Measurements from ENCODE around the gene PARP3.

PARP3 gene

DNA sequence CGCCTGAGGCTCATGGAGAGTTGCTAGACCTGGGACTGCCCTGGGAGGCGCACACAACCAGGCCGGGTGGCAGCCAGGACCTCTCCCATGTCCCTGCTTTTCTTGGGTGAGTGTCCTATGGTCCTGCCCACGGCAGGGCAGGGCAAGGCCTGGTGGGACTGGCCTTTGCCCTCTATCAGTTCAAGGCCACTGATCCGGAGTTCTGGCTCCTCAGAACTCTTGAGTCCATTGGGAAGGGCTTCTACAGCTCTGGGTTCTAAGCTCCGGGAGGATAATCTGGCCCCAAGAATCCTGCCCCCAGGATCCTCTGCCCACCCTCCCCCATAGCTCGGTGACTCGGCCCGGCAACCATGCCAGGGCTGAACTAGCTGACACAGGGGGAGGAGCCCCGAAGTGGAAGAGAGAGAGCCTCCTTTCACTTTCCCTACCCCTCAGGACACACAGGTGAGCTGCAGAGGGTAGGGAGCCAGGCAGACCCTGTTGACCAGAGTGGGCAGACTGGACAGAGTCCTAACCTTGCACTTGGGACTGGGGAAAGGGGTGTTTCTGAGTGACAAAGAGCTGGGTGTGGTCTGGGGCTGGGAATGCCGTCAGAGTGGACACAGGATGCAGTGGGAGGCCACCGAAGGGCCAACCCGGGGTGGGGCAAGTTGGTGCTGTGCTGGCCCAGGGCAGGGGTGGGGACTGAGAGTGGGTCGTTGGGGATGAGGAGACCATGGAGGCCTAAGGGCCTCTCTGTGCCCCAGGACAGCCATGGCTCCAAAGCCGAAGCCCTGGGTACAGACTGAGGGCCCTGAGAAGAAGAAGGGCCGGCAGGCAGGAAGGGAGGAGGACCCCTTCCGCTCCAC is 664 bp downstream of the PARP3 start:
- peaks cover 20 to 31% of the 10 kb centered on the region in 2 donors for H3K4me1 ChIP-seq (ENCODE audit: control insufficient read depth in 1 of 2, insufficient read depth in 2 of 2, low read length in 2 of 2)
- H3K27me3 ChIP-seq (ENCODE audit: control insufficient read depth in 1 of 2, insufficient read depth in 2 of 2, low read length in 2 of 2) = no peaks in the 10 kb centered on the region
- peak overlapping the region; percentile 95 for H3K27ac ChIP-seq (ENCODE audit: low read depth, low read length)
- H3K4me3 ChIP-seq (ENCODE audit: low read depth in 1 of 2, low read length in 2 of 2) = peak overlapping the region; percentile 81 to 82
- peaks cover 9 to 36% of the 10 kb centered on the region in 2 donors for H3K36me3 ChIP-seq (ENCODE audit: control insufficient read depth in 1 of 2, insufficient read depth in 2 of 2, low read length in 2 of 2)
- H3K9ac ChIP-seq (ENCODE audit: low read depth in 1 of 2, low read length in 2 of 2) = peak overlapping the region; percentile 96 to 98
- H3K9me3 ChIP-seq (ENCODE audit: control insufficient read depth in 1 of 2, low read length in 2 of 2) = no peaks in the 10 kb centered on the region

GRCh38 chr3:51943451-51944391 is 1.6 kb downstream of the PARP3 start:
- H3K4me1 ChIP-seq (ENCODE audit: control insufficient read depth in 1 of 2, insufficient read depth in 2 of 2, low read length in 2 of 2) = peaks cover 20 to 31% of the 10 kb centered on the region in 2 donors
- peak overlapping the region; percentile 81 to 82 for H3K4me3 ChIP-seq (ENCODE audit: low read depth in 1 of 2, low read length in 2 of 2)
- peak overlapping the region; percentile 96 to 98 for H3K9ac ChIP-seq (ENCODE audit: low read depth in 1 of 2, low read length in 2 of 2)
- H3K27ac ChIP-seq (ENCODE audit: low read depth, low read length) = peak overlapping the region; percentile 95
- H3K9me3 ChIP-seq (ENCODE audit: control insufficient read depth in 1 of 2, low read length in 2 of 2) = no peaks in the 10 kb centered on the region
- H3K36me3 ChIP-seq (ENCODE audit: control insufficient read depth in 1 of 2, insufficient read depth in 2 of 2, low read length in 2 of 2) = peaks cover 5 to 34% of the 10 kb centered on the region in 2 donors
- H3K27me3 ChIP-seq (ENCODE audit: control insufficient read depth in 1 of 2, insufficient read depth in 2 of 2, low read length in 2 of 2) = no peaks in the 10 kb centered on the region

DNA sequence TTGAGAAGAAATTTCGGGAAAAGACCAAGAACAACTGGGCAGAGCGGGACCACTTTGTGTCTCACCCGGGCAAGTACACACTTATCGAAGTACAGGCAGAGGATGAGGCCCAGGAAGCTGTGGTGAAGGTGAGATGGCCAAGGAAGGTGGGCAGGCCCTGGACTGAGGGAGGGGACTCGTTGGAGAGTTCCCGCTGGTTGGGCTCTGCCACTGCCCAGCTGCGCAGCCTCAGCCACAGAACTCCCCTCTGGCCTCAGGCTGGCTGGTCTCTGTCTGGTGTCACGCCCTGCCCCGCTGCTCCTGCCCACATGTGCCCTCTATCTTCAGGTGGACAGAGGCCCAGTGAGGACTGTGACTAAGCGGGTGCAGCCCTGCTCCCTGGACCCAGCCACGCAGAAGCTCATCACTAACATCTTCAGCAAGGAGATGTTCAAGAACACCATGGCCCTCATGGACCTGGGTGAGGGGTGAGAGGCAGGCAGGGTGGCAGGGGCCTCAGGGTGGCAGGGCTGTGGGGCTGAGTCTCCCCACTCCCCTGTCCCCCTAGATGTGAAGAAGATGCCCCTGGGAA is 2.4 kb downstream of the PARP3 start:
- no peaks in the 10 kb centered on the region for H3K9me3 ChIP-seq (ENCODE audit: control insufficient read depth in 1 of 2, low read length in 2 of 2)
- no peak overlapping the region for H3K9ac ChIP-seq (ENCODE audit: low read depth in 1 of 2, low read length in 2 of 2)
- H3K27me3 ChIP-seq (ENCODE audit: control insufficient read depth in 1 of 2, insufficient read depth in 2 of 2, low read length in 2 of 2) = no peaks in the 10 kb centered on the region
- H3K4me1 ChIP-seq (ENCODE audit: control insufficient read depth in 1 of 2, insufficient read depth in 2 of 2, low read length in 2 of 2) = peaks cover 20 to 31% of the 10 kb centered on the region in 2 donors
- H3K27ac ChIP-seq (ENCODE audit: low read depth, low read length) = no peak overlapping the region
- peaks cover 5 to 35% of the 10 kb centered on the region in 2 donors for H3K36me3 ChIP-seq (ENCODE audit: control insufficient read depth in 1 of 2, insufficient read depth in 2 of 2, low read length in 2 of 2)
- H3K4me3 ChIP-seq (ENCODE audit: low read depth in 1 of 2, low read length in 2 of 2) = no peak overlapping the region

DNA sequence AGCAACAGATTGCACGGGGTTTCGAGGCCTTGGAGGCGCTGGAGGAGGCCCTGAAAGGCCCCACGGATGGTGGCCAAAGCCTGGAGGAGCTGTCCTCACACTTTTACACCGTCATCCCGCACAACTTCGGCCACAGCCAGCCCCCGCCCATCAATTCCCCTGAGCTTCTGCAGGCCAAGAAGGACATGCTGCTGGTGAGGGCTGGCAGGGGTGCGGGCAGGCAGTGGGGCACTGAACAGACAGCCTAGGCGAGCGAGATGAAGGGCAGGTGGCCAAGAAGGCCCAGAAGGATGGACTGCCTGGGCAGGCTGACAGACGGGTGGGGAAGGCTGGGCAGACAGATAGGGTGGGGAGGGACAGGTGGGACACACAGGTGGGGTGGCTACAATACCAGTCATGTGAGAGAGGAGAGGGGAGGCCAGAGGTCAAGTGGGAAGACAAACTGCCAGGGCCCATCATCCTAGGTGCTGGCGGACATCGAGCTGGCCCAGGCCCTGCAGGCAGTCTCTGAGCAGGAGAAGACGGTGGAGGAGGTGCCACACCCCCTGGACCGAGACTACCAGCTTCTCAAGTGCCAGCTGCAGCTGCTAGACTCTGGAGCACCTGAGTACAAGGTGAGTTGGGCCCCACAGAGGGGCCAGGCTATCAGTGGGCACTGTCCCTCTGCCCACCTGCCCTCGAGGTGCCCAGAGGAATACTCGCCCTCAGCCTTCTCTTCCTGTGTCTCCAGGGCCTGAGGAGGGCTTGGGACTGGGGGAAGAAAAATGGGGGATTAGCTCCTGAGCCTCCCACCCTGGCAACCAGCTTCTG is 3.1 kb downstream of the PARP3 start:
- H3K36me3 ChIP-seq (ENCODE audit: control insufficient read depth in 1 of 2, insufficient read depth in 2 of 2, low read length in 2 of 2) = peaks cover 5 to 35% of the 10 kb centered on the region in 2 donors
- no peaks in the 10 kb centered on the region for H3K9me3 ChIP-seq (ENCODE audit: control insufficient read depth in 1 of 2, low read length in 2 of 2)
- H3K4me3 ChIP-seq (ENCODE audit: low read depth in 1 of 2, low read length in 2 of 2) = no peak overlapping the region
- no peaks in the 10 kb centered on the region for H3K27me3 ChIP-seq (ENCODE audit: control insufficient read depth in 1 of 2, insufficient read depth in 2 of 2, low read length in 2 of 2)
- no peak overlapping the region for H3K9ac ChIP-seq (ENCODE audit: low read depth in 1 of 2, low read length in 2 of 2)
- H3K27ac ChIP-seq (ENCODE audit: low read depth, low read length) = no peak overlapping the region
- H3K4me1 ChIP-seq (ENCODE audit: control insufficient read depth in 1 of 2, insufficient read depth in 2 of 2, low read length in 2 of 2) = peaks cover 20 to 26% of the 10 kb centered on the region in 2 donors

DNA sequence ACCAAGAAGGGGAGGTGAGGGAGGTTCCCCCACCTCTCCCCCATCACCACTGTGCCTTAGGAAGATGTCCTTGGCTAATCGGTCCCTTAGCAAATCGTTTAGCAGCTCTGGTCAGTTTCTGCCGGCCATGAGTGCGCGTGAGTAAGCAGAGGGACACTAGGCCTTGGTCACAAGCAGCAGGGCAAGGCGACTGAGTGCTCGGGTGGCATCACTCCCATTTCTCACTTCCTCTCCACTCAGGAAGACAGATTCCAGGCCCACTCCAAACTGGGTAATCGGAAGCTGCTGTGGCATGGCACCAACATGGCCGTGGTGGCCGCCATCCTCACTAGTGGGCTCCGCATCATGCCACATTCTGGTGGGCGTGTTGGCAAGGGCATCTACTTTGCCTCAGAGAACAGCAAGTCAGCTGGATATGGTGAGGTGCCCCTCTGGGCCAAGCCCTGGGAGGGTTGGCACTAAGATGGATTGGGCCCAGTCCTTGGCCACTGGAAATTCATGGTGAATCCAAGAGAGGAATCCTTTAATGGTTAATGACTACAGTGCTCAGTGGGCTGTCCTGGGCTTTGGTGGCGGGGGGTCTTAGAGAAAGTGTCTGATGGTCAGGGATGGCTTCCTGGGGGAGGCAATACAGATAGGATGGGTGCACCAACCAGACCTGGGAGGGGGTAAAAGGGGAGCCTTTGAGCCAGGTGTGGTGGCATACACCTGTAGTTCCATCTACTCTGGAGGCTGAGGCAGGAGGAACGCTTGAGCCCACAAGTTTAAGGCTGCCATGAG is 4.0 kb downstream of the PARP3 start:
- H3K9ac ChIP-seq (ENCODE audit: low read depth in 1 of 2, low read length in 2 of 2) = no peak overlapping the region
- H3K36me3 ChIP-seq (ENCODE audit: control insufficient read depth in 1 of 2, insufficient read depth in 2 of 2, low read length in 2 of 2) = peaks cover 5 to 35% of the 10 kb centered on the region in 2 donors
- no peak overlapping the region for H3K27ac ChIP-seq (ENCODE audit: low read depth, low read length)
- H3K4me1 ChIP-seq (ENCODE audit: control insufficient read depth in 1 of 2, insufficient read depth in 2 of 2, low read length in 2 of 2) = peaks cover 15 to 18% of the 10 kb centered on the region in 2 donors
- H3K27me3 ChIP-seq (ENCODE audit: control insufficient read depth in 1 of 2, insufficient read depth in 2 of 2, low read length in 2 of 2) = no peaks in the 10 kb centered on the region
- no peak overlapping the region for H3K4me3 ChIP-seq (ENCODE audit: low read depth in 1 of 2, low read length in 2 of 2)
- no peaks in the 10 kb centered on the region for H3K9me3 ChIP-seq (ENCODE audit: control insufficient read depth in 1 of 2, low read length in 2 of 2)

DNA sequence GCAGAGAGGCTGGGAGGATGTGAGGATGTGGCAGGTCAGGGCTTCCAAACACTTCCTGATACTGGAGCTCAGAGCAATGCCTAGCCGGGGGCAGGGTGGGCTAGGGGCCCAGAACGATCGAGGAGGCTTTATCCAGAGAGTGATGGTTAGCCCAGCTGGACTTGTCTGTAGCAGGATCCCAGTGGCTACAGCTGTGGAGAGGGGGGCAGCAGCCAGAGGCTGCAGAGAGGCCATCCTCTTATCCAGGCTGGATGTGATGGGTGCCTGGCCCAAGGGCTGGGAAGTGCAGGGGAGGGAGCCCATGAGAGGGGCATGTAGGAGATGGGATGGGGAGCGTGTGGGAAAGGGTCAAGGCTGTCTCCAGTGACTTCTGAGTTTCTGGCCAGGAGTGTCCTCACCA is 4.6 kb downstream of the PARP3 start:
- H3K9ac ChIP-seq (ENCODE audit: low read depth in 1 of 2, low read length in 2 of 2) = no peak overlapping the region
- no peaks in the 10 kb centered on the region for H3K9me3 ChIP-seq (ENCODE audit: control insufficient read depth in 1 of 2, low read length in 2 of 2)
- peaks cover 5 to 35% of the 10 kb centered on the region in 2 donors for H3K36me3 ChIP-seq (ENCODE audit: control insufficient read depth in 1 of 2, insufficient read depth in 2 of 2, low read length in 2 of 2)
- H3K4me1 ChIP-seq (ENCODE audit: control insufficient read depth in 1 of 2, insufficient read depth in 2 of 2, low read length in 2 of 2) = peaks cover 13 to 14% of the 10 kb centered on the region in 2 donors
- H3K27ac ChIP-seq (ENCODE audit: low read depth, low read length) = no peak overlapping the region
- no peak overlapping the region for H3K4me3 ChIP-seq (ENCODE audit: low read depth in 1 of 2, low read length in 2 of 2)
- no peaks in the 10 kb centered on the region for H3K27me3 ChIP-seq (ENCODE audit: control insufficient read depth in 1 of 2, insufficient read depth in 2 of 2, low read length in 2 of 2)

GRCh38 chr3:51947215-51947900 is 5.2 kb downstream of the PARP3 start:
- no peaks in the 10 kb centered on the region for H3K9me3 ChIP-seq (ENCODE audit: control insufficient read depth in 1 of 2, low read length in 2 of 2)
- H3K4me3 ChIP-seq (ENCODE audit: low read depth in 1 of 2, low read length in 2 of 2) = no peak overlapping the region
- peaks cover 5 to 35% of the 10 kb centered on the region in 2 donors for H3K36me3 ChIP-seq (ENCODE audit: control insufficient read depth in 1 of 2, insufficient read depth in 2 of 2, low read length in 2 of 2)
- H3K27me3 ChIP-seq (ENCODE audit: control insufficient read depth in 1 of 2, insufficient read depth in 2 of 2, low read length in 2 of 2) = no peaks in the 10 kb centered on the region
- peaks cover 12% of the 10 kb centered on the region in 2 donors for H3K4me1 ChIP-seq (ENCODE audit: control insufficient read depth in 1 of 2, insufficient read depth in 2 of 2, low read length in 2 of 2)
- no peak overlapping the region for H3K9ac ChIP-seq (ENCODE audit: low read depth in 1 of 2, low read length in 2 of 2)
- H3K27ac ChIP-seq (ENCODE audit: low read depth, low read length) = no peak overlapping the region

DNA sequence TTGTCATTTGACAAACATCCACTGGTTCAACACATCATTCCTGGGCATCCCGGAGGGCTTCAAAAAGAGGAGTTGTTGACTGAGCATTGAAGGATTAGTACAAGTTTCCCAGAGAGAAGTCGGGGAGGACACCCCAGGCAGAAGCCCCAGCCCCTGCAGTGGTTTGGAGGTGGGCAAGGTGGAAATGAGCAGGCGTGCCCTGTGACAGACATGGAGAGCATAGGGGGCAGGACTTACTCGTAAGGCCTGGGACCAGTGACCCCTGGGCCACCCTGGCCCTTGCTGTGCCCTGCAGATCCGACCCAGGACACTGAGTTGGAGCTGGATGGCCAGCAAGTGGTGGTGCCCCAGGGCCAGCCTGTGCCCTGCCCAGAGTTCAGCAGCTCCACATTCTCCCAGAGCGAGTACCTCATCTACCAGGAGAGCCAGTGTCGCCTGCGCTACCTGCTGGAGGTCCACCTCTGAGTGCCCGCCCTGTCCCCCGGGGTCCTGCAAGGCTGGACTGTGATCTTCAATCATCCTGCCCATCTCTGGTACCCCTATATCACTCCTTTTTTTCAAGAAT is 5.9 kb downstream of the PARP3 start:
- H3K36me3 ChIP-seq (ENCODE audit: control insufficient read depth in 1 of 2, insufficient read depth in 2 of 2, low read length in 2 of 2) = peaks cover 5 to 35% of the 10 kb centered on the region in 2 donors

More for the DNA sequence above, 5.9 kb downstream of the PARP3 start:
- Histone ChIP-seq H3K9ac (ENCODE audit: low read depth in 1 of 2, low read length in 2 of 2) (no peak overlapping the region), H3K4me1 (ENCODE audit: control insufficient read depth in 1 of 2, insufficient read depth in 2 of 2, low read length in 2 of 2) (peaks cover 4 to 5% of the 10 kb centered on the region in 2 donors), H3K4me3 (ENCODE audit: low read depth in 1 of 2, low read length in 2 of 2) (no peak overlapping the region), H3K27me3 (ENCODE audit: control insufficient read depth in 1 of 2, insufficient read depth in 2 of 2, low read length in 2 of 2) (no peaks in the 10 kb centered on the region), H3K9me3 (ENCODE audit: control insufficient read depth in 1 of 2, low read length in 2 of 2) (no peaks in the 10 kb centered on the region), H3K27ac (ENCODE audit: low read depth, low read length) (no peak overlapping the region)

Data from duodenal mucosa (tissue), 2 donors.